MM.1S (cell line): ENCODE measurements around the gene RPL35.

Source experiments
- EZH2 ChIP-seq: fragments of 300-600 bp; sonication (generic); optimal IDR thresholded peaks from 2 replicates; pipeline ENCODE3; 2017; ENCODE audit warnings: low read depth, mild to moderate bottlenecking, antibody characterized with exemption, low read length, mixed read lengths
- EZH2phosphoT487 ChIP-seq: fragments of 300-600 bp; sonication (generic); IDR thresholded peaks from 2 replicates; pipeline ENCODE4 v1.6.1; 2018; ENCODE audit warnings: antibody characterized with exemption, low read length
- TF ChIP-seq, protein P1 (sequence below): fragments of 300-600 bp; sonication (generic); IDR thresholded peaks from 2 replicates; pipeline ENCODE4 v1.5.1; 2016; ENCODE audit warnings: antibody characterized with exemption, low read length, mixed read lengths

GRCh38 chr9:124849801-124850200 lies 12.0 kb downstream of the RPL35 start:
- TF ChIP-seq, protein P1, sequence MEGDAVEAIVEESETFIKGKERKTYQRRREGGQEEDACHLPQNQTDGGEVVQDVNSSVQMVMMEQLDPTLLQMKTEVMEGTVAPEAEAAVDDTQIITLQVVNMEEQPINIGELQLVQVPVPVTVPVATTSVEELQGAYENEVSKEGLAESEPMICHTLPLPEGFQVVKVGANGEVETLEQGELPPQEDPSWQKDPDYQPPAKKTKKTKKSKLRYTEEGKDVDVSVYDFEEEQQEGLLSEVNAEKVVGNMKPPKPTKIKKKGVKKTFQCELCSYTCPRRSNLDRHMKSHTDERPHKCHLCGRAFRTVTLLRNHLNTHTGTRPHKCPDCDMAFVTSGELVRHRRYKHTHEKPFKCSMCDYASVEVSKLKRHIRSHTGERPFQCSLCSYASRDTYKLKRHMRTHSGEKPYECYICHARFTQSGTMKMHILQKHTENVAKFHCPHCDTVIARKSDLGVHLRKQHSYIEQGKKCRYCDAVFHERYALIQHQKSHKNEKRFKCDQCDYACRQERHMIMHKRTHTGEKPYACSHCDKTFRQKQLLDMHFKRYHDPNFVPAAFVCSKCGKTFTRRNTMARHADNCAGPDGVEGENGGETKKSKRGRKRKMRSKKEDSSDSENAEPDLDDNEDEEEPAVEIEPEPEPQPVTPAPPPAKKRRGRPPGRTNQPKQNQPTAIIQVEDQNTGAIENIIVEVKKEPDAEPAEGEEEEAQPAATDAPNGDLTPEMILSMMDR: no peak
- TF ChIP-seq EZH2: no peak
- TF ChIP-seq EZH2phosphoT487: no peak
